HG03175 (cell line): ENCODE data around the gene CAMTA1.

ENCODE experiments used
- ATAC-seq: cut with Tn5 transposase; IDR thresholded peaks from one replicate; pipeline ENCODE4 v1.9.1; 2021; ENCODE audit warnings: mild to moderate bottlenecking, moderate library complexity; ENCODE audit not compliant: unreplicated experiment

Gene CAMTA1

DNA sequence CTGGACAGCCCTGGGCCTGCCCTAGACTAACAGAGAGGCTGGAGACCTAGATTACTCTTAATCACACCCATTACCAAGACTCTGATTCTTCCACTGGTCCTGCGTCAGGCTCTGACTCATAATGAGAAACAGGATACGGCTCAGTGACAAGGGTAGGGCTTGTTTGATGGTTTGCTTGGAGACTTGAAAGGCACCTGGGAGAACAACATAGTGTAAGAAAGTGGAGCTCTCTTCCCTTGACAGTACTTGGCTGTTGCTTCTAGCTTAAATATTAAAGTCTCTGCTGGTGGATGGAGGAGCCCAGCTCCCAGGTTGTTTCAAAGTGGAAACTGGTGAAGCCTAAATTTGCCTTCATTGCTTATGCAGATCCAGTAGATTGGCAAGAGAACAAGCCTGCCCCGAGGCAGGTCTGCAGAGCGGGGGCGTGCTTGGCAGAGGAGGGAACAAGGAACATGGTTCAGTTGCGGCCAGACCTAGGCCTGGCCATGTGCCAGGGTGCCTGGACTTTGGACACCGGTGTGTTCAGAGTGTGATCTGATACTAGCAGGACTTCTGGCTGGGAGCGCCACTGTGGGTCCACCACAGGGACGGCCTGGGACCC is 480.6 kb downstream of the CAMTA1 start:
- ATAC-seq, result no peak

DNA sequence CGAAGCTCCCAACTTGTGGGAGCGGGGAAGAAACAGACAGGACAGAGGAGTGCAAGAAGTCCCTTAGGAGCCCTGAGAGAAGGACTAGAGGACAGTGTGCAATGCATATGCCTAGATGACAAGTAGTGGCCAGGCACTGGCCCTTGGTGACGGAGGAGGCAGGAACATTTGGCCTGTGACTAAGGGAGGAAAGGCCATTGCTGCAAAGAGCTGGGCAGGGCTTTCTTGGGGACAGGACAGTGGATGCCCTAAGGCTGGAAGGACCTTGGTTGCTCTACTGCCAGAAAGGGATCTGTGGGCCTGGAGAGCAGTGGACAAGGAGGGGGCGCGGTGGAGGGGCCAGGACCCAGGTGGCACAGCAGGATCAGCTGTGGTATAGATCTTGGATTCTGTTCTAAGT is 481.3 kb downstream of the CAMTA1 start:
- no peak for ATAC-seq

DNA sequence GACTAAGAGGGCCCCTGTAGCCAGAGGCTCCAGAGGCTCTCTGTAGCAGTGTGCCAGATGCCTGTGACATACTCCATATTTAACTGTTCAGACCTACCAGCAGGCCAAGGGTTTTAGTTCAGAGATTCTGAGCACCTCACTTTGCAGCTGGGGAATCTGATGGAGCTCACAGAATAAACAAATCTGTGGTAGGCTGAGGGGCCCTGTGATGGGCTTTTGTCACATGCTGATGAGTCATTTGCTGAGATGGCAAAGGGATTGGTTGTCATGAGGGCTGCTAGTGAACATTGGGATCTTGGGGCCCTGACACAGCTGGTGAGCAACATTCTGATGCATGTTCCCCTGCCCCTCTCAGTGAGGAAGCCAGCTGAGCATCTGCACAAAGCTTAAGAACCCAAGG is 482.2 kb downstream of the CAMTA1 start:
- no peak for ATAC-seq

DNA sequence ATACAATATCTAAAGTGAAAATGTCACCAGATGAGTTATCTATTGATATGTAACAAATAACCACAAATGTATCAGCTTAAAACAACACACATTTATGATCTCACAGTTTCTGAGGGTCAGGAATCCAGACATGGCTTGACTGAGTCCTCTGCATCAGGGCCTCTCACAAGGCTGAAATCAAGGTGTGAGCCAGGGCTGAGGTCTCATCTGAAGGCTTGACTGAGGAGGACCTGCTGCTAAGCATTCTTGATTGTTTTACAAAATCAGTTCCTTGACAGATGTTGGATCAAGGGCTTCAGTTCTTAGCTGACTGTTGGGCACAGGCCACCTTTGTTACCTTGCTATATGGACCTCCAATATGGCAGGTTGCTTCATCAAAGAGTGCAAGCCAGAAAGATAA is 483.7 kb downstream of the CAMTA1 start:
- no peak for ATAC-seq

DNA sequence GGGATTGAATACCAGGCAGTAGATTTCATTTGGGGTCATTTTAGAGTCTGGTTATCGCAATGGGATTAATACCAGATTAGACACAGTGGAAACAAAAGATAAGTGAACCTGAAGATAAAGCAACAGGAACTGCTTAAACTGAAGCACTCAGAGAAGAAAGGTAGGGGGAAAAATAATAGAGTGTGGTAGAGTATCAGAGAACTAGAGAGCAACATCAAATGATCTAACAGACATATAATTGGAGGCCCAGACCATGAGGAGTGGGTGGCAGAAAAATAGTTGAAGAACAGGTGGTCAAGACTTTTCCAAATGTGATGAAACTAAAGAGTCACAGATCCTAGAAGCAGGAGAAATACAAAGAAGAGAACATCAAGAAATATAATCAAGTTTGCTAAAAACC is 484.3 kb downstream of the CAMTA1 start:
- ATAC-seq, result no peak

DNA sequence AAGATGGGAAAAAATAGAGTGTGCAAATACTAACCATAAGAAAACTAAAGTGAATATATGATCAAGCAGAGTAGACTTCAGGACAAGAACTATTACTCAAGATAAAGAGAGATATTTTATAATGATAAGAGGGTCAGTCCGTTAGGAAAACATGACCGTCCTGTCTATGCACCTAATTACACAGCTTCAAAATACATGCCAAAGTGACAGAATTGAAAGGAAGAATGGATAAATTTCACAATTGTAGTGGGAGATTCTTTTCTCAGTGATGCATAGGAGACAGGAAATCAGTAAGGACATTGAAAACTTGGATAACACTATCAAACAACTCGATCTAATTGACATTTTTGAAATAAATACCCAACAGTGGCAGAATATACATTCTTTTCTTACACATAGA is 489.0 kb downstream of the CAMTA1 start:
- no peak for ATAC-seq

DNA sequence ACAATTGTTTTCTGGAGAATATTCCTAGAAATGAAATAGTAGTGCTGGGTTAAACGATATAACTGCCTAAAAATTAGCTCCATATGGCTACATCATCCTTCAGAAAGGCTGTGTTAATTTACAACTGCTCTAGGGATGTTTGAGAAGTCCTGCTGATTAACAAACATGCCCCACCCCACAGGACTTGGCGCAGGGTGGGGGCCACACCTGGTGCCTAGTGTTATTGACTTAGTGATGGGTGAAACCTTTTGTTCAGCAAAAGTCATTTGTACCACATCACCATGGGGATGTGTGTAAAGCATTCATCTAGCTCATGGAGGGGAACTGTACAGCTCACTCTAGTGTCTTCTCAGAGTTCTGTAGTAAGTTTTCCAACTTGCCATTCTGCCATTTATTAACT is 492.8 kb downstream of the CAMTA1 start:
- no peak for ATAC-seq

DNA sequence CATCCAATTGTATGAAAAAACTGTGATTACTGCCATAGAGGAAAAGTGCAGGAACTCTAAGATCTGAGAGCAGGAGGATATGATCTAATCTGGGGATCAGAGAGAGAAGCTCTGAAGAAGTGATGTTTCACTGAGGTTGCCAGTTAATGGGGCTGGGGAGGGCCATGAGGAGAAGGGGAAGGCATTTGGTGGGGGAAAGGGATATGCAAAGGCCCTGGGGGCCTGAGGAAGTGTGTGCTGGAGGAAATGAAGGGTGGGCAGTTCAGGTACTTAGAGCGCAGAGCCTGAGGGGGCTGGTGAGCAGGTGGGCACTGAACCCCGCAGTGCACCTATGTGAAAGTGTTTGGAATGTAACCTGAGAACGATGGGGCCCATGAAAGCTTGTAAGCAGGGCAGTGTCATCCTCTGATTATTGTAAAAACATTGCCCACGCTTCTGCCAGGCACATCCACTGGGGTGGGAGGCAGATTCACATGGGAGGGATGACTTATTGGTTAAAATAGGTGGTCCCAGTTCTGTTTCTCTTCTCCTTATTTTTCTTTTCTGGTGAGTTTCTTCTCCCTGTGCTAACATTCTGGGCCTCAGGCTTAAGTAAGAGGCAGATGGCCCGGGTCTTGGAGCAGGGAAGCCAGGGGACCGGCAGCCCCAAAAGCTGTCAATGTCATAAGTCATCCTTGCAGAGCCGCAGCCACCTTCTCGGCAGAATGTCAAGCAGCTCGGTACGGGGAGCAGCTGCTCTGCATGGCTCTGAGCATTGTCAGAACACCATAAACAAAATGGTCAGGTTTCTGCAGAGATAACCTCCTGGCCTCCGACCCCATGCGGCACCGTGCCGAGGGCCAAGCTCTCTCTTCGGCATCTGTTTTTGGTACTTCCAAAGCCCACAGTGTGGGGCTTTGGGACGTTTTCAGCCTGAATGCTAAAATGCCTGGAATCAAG is 493.8 kb downstream of the CAMTA1 start:
- no peak for ATAC-seq

DNA sequence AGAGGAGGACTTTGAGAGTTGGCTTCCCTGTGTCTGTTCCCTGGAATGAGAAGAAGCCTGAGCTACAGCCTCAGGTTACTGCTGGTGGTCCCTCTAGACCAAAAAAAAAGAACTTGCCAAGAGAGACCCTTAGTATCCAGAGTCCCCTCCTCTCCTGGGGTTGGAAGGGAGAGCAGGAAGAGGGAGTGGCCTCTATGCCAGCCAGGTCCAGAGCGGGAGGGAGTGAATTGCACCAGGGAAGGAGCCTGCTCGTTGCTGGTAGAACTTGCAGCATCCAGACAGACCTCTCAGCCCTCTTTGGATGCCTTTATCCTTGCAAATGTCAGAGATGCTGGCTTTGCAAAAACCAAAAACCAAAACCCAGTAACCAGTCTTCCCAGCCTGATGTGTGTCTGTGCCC is 494.5 kb downstream of the CAMTA1 start:
- no peak for ATAC-seq

DNA sequence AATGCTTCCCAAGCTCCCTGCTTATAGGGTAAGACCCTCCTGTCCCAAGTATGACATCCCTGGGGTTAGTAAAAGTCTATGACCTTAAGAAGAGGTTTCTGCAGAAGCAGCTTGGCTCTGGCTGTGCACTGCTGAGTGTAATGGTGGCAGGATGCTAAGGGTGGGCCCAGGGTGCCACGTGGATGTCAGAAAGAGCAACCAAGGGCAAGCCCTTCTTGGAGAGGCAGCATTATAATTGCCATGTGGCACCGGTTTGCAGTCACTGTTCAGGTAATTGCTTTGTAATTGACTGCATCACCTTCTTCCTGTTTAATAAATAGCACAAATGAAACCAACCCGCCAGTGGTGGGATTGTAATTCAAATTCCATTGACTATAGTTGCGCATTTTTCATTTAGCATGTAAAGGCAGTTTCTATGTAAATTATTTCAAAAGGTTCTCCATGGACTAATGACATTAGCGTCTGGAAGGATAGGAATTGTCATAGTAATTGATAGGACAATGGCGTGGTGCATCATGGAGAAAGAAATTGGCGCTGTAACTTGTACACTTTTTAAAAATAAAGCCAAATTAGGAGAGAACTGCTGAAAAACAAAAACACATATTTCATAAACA is 495.2 kb downstream of the CAMTA1 start:
- no peak for ATAC-seq

DNA sequence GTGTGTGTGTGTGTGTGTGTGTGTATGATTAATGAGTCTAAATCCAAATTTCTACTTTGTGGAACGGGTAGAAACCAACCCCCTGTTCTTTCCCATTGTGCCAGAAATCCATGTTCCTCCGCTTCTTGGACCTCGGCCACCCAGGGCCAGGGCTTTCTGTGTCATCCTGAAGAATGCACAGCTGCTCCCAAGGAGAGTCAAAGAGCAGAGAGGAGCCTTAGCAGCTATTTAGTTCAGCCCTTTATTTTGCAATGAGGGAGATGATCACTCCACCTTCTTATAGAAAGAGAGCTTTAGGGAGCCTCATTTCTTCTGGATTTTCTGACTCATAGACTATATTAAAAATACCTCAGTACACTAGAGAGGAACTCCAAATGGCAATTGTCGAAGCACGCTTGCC is 496.6 kb downstream of the CAMTA1 start:
- no peak for ATAC-seq

DNA sequence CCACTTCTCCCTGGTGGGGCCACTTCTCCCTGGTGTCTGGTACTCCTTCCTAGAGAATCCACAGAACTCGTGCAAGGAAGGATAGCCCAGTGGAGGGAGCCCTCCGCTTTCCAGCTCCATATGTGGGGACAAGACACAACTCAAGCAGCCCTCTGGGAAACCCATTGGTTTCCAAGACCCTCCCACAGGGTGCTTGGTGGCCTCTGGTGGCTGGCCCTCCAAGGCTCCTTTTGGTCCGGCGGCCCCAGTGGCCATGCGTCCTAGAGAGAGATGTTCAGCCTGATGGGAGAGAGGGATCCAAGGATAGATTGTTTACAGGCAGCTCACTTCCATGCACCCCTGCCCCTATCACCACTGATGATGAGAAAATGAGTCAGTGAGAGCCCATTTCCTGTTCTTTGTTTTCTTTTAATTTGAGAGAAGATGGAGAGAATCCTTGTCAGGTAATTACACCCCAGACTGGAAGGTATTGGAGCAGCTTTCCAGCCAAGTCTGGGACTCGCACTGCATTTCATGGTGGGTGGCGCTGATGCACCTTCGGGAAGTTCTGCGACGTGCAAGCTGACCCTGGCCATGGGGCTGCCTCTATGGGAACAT is 499.7 kb downstream of the CAMTA1 start:
- no peak for ATAC-seq

DNA sequence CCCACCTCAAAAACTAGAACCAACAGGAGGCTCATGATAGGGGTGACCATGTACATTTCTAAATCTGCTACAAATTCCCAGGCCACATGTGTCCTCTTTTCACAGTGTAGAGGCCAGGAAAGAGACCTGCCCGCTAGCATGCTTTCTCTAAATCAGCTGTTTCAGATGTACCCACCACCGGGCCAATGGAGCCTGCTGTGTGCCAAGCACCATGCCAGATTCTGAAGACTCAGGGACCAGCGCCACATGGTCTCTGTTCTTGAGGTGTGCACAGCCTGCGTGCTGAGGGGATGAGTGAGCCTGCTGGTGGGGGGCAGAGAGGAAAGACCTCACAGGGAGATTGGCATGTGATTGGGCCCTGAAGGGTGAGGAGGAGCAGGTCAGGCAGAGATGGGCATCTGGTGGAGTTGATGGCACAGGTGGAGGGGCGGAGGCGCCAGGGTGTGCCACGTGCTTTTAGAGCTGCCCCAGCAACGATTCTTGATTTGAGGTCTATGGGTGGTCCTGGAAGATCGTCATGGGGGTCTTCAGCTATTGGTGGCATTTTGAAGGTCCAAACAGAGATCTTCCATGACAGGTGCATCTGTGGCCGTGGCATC is 500.7 kb downstream of the CAMTA1 start:
- no peak for ATAC-seq

DNA sequence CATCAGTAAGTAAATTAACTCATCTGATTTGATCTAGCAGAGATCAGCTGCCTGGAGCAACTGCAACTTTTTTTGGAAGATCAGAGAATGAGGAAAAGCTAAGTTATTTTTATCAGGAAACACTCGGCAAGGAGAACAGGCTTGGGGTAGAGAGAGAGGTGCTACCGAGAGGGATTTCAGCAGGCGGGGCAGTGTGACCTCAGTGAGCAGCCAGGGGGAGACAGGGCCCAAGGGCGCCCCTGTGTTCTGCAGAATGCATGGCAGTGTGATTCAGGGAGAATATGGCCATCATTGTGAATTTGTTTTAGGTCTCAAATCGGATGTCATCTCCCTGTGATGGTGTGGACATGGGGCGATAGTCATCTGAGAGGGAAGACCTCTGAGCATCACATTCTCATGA is 501.8 kb downstream of the CAMTA1 start:
- ATAC-seq, result no peak

DNA sequence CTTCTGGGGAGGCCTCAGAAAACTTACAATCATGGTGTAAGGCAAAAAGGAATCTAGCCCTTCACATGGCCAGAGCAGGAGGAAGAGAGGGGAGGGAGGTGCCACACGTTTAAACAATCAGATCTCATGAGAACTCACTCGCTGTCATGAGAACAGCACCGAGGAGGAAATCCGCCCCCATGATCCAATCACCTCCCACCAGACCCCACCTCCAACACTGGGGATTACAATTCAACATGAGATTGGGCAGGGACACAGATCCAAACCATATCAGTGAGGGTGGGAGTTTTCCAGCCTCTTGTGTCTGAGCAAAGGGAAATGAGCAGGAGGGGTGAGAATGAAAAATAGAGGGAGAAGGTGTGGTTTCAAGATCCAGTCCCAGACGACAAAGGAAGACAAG is 503.7 kb downstream of the CAMTA1 start:
- no peak for ATAC-seq

DNA sequence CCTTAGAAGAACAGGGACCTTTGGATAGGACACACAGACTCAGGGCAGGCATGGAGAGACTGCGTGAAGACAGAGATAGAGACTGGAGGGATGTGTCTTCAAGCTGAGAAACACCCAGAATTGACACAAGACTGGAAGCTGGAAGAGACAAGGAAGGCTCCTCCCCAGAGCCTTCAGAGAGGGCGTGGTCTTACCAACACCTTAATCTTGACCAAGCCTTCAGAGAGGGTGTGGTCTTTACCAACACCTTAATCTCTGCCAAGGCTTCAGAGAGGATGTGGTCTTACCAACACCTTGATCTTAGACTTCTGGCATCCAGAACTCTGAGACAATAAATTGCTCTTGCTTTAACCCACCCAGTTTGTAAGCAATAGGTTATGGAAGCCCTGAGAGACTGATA is 504.4 kb downstream of the CAMTA1 start:
- ATAC-seq, result no peak

DNA sequence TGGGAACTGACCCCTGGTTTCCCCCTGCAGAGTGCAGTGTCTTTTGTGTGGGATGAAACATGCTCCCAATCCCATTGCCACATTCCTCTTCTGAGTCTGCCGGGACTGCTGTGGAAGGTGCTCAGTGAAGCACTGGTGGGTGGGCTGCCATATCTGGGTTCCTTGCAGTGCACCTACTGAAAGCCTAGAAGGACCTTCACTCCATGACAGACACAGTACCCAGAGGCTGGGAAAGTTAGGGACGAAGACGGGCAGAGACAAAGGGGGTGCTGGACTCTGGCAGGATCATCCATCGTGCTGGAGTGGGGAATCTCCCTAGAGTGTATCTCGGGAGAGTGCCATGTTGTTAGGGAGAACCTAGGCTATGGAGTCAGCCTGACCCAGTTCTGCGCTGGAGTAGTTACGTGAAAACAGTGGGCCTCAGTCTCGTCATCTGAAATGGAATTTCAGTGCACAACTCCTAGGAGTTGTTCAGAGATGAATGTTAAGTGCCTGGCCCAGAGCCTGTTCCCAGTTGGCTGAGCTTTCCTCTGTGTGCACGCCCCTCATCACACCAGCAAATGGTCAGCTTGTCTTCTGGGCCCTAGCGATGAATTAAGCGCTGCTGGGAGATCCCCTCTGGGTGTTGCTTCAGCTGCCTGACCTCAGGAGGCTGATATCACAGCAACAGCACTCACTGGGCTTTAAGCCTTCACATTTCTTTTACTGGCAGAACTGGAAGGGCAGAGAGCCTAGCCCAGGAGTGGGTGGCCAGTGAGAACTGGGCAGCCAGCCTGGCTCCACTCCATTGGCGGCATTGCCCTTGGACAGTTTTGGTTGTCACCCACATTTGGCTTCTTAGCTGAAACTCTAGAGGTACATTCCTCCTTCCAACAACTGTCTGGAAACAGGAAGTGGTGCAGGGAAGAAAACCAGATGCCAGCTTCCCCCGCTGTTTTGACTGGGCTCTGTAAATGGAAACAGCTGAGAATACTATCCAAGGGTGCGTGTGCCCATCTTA is 506.0 kb downstream of the CAMTA1 start:
- ATAC-seq, result no peak

DNA sequence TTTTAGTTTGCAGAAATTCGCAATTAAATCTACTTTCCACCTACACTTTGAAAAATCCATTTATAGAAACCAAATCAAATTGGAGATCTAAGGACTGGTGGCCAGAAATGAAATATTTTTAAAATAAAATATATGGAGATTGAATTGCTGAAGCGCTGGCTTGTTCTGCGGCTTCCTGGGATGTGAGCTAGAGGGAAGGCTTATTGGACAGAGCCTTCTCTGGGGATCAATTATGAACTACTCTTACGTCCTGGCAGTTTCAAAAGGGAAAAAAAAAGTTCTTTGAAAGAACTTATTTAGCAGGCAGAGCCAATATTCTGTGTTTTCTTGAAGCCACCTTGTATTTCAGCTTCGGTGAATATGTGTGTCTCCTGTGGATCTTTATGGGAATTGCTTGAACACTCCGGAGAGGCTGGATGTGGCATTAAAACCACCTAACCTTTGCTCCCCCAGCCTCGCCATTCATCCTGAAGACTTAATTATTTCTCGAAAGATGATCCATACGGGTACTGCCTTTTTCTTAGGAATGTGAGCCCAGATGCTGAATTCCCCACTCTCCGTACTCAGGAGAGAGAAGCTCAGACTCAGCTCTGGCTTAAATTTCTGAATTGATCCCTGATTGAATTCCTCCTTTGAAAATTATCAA is 506.9 kb downstream of the CAMTA1 start:
- no peak for ATAC-seq

DNA sequence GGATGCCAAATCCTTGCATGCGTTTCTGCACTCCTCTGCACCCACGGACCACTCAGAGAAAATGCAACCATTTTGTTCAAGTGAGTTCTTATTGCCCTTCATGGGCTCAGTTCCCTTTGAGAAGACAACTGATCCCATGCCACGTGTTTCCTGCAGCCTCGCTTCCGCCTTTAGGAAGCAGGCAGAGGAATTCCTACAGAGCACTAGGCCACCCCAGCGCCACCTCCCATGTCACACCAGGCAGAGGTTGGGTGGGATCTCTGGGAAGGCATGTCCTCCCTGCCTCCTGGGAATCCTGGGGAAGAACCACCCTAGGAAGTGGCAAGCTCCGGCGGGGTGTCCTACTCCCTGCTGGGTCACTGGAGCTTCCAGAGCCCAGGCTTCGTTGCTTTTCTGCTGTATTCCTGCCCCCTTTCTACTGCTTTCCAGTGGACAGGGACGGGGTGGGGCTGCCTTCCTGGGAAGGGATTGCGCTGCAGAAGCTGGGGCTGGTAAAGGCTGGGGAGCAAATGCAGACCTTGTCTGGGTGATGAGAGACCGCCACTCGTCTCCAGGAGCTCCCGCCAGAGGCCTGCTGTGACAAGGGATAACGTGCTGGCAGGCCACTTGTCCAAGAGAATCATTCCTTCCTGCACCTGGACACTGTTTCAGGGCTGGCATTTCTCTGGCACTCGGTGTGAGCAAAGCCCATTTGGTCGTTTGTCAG is 507.6 kb downstream of the CAMTA1 start:
- ATAC-seq, result no peak
